Limb (tissue), 2 donors: ENCODE data around the gene KIAA1328.

Experiments used
- DNase-seq, 2 donors: peaks; one replicate each; pipeline ENCODE4 v3.0.0-alpha.2; 2016; ENCODE audit errors: extremely low spot score in 2 of 2

KIAA1328 gene

GRCh38 chr18:37210781-37211180 is 381.9 kb downstream of the KIAA1328 start:
- DNase-seq, result no peak

DNA sequence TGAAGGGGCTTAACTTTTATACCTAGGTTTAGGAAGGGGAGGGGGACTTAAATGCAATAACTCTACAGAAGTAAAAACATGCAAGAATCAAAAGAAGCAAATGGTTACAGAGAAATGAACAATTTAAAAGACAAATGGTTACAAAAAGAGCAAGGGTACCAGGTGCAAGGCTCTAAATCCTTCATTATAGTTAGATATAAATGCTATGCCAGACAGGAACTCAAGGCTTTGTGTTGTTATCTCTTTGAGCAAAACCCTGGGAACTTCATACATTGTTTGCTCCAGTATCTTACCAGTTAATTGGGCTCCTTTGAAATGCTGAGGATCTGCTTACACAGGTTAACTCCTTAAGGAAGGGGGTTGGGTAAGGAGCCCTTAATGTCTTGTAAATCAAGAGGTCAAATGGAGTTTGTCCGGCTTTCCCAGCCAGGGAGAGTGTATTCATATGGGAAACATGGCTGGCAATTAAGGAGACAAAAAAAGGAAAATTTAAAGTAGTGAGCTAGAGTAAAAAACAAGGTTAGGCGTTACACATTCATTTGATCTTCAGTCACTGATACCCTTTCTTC is 389.2 kb downstream of the KIAA1328 start:
- DNase-seq, result no peak

DNA sequence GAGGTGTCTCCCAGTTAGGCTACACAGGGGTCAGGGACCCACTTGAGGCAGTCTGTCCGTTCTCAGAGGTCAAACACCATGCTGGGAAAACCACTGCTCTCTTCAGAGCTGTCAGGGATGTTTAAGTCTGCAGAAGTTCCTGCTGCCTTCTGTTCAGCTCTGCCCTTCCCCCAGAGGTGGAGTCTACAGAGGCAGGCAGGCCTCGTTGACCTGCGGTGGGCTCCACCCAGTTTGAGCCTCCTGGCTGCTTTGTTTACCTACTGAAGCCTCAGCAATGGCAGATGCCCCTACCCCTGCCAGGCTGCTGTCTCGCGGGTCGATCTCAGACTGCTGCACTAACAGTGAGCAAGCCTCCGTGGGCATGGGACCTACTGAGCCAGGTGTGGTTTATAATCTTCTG is 390.3 kb downstream of the KIAA1328 start:
- DNase-seq, result no peak

GRCh38 chr18:37222354-37222998 is 393.5 kb downstream of the KIAA1328 start:
- no peak for DNase-seq

DNA sequence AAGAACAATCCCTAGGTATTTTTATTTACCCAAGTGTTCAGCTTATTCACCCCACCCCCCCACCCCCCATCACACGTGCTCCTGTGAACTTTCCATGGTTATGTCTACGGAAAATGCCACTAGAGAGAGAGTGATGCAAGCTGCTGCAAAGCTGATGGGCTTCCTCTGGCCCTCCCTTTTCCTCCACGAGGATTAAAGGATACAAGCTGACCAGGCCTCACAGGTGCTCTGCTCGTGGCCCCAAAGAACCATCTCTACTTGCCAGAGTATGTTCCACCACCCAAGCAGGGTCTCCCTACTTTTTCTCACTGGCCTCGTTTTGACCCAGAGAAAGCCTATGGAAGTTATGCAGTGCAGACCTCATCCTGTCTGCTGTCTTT is 394.1 kb downstream of the KIAA1328 start:
- DNase-seq, result no peak

- no peak for DNase-seq
These were observed 396.4 kb downstream of the KIAA1328 start for GRCh38 chr18:37225279-37225678.

GRCh38 chr18:37230768-37231167 is 401.8 kb downstream of the KIAA1328 start:
- DNase-seq, result no peak

GRCh38 chr18:37231251-37231650 is 402.3 kb downstream of the KIAA1328 start:
- no peak for DNase-seq

DNA sequence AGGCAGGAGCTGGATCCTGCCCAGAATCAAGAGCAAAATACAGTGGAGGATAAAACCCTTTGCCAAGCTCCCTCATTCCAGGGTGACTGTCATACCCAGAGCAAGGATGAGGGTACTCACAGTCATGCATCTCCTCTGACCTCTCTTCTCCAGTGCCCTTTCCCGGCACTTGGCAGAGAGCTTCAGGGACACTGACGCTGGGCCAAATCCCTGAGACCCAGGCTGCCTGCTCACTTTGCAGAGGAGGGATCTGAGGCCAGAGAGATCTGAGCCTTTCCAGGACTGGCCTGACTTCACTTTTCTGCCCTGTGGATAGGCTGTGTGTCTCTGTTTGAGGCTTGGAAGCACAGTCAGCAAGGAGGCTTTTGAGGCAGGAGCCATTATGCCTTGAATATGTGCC is 406.7 kb downstream of the KIAA1328 start:
- DNase-seq, result no peak

GRCh38 chr18:37238282-37239108 is 409.6 kb downstream of the KIAA1328 start:
- DNase-seq, result no peak

- DNase-seq, result no peak
These were observed 413.2 kb downstream of the KIAA1328 start for GRCh38 chr18:37242091-37242490.

GRCh38 chr18:37242826-37243560 is 414.1 kb downstream of the KIAA1328 start:
- DNase-seq, result no peak

DNA sequence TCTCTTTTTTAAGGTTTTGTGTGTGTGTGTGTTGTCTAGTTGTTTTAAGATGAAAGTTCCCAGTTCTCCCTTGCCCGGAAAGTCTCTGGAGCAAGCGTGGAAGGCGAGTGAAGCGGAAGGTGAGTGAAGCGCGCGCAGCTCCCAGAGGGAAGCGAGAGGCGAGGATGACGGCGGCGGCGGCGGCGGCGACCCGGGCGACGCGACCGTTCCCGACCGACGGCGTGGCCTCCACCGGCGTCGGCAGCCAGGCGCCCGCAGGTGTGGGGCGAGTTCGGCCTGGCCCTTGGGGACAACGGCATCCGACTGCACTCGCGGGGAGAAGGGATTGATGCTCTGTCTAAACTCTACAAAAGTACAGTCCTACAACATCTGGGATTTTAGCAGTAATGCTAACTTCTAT is 414.8 kb downstream of the KIAA1328 start:
- peak in 1 of 2 donors; percentile 47 for DNase-seq

DNA sequence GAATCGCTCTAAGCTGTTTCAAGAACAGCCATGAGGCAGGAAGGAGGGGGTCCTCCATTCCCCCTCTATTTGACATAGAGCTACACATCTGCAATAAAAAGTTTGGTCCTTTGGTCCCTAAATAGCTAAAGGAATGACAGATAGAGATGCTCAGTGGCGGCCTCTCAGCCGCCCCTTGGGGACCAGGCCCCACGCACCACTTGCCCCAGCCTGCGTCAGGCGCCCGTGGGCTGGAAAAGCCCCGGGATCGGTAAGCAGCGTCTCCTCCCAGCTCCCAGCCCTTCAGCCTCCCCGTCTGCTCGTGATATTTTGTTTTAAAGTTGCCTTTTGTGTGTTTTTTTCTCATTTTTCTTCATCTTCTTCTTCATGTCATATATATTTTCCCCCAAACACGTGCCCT is 415.7 kb downstream of the KIAA1328 start:
- no peak for DNase-seq

GRCh38 chr18:37246779-37247340 is 417.9 kb downstream of the KIAA1328 start:
- no peak for DNase-seq

- no peak for DNase-seq
These were observed 418.7 kb downstream of the KIAA1328 start for GRCh38 chr18:37247497-37248161.

DNA sequence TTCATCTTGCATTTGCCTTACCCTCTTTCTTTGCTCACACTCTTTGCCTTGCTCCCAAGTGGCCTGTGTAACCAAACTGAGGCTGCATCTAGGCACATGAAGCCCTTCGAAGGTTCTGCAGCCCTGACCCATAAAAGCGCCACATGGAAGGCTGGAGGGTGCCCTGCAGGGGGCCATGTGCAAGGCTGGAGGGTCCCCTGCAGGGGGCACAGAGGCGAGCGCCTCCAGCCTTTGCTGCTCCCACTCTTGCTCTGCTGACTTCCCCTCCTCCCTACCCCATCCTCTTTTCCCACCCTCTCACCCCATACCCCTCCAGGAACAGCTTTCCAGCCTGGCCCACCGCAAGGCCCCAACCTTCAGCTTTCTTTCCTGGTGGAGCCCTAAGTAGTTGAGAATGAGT is 419.4 kb downstream of the KIAA1328 start:
- no peak for DNase-seq

DNA sequence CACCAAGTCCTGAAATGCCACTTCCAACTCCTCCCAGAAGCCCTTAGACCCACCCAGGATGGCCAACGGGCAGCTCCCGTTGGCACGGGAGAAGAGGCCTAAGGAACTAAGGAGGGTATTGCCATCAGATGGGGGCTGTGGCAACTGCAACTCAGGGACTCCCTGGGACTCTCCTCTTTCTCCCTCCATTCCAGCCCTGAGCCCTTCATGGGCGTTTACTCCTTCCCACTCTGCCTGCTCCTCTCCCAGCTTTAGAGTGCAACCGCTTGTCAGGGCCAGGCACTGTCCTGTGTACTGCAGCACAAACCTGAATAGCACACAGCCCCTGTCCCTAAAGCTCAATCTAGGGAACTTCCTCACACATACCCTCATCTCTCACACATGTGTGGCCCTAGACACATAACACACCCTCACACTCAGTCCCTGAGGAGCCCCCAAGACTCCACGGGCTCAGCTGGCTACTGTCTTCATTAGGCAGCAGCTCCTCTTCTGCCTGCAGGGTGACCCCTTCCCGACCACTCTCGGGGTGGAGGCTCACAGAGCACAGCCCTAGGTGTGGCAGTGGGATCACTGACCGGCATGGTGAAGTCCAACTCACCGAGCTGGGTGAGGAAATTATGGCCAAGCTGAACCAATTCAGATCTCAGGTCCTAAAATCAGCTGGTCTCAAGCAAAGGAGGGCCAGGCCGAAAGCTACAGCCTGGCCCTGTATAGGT is 420.4 kb downstream of the KIAA1328 start:
- no peak for DNase-seq

DNA sequence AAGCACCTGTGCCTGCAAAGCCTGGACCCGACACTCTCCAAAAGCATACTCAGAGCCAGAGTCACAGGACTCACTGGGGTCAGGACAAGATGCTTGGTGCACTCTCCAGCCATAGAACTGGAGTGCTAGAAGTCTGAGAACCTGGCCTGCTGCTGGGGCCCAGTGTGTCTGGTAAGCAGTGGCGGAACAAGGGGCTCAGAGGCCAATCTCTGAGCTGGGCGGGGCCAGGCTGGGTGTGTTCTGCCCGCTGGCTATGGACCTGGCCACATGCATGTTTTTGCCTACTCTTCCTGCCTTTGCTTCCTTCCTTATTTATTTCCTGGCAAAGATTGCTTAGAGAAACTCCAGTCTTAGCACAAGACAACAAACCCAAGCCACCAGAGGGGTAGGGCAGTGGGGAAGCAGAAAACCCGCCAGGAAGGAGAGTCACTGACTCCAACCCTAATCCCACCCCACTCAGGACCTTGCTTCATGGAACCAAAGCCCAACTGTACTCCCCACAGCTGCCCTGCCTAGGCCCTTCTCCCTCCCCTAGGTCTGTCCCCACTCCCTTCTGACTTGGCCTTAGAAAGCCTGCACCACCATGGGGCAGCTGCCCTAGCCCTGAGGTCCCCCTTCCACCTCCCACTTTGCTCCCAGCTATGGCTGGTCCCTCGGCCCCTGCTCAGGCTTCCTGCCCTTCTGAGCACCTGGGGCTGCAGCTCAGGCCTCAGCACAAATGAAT is 421.1 kb downstream of the KIAA1328 start:
- DNase-seq, result no peak

GRCh38 chr18:37251679-37252078 is 422.8 kb downstream of the KIAA1328 start:
- DNase-seq, result no peak
